Measurements from ENCODE around the gene ZNF891.

ZNF891 gene

GRCh38 chr12:133130038-133130807, at the start of gene ZNF891, which contains the start of gene ZNF10:
TSS of gene ZNF891 (minus strand) at chr12:133130274. CDS start at chr12:133121918, 8,356 bp downstream.
TSS of gene ZNF10 (plus strand) at chr12:133130627. CDS start at chr12:133144493, 13,866 bp downstream.
- peak; percentile 80 for DNase-seq (ENCODE audit: low read depth, low spot score)

GRCh38 chr12:133174901-133175300, 44.8 kb upstream of the ZNF891 start:
- no peak for DNase-seq (ENCODE audit: low read depth, low spot score)

- DNase-seq (ENCODE audit: low read depth, low spot score): no peak
Observed at GRCh38 chr12:133172491-133172890, 42.4 kb upstream of the ZNF891 start.

GRCh38 chr12:133165776-133166175, 35.7 kb upstream of the ZNF891 start:
- DNase-seq (ENCODE audit: low read depth, low spot score): no peak

GRCh38 chr12:133156125-133156690, 26.1 kb upstream of the ZNF891 start:
- DNase-seq (ENCODE audit: low read depth, low spot score): no peak

GRCh38 chr12:133145981-133146380, 15.9 kb upstream of the ZNF891 start:
- no peak for DNase-seq (ENCODE audit: low read depth, low spot score)

- no peak for DNase-seq (ENCODE audit: low read depth, low spot score)
Observed at GRCh38 chr12:133135747-133136146, 5.7 kb upstream of the ZNF891 start.

- DNase-seq (ENCODE audit: low read depth, low spot score): no peak
Observed at GRCh38 chr12:133130808-133131128, 694 bp upstream of the ZNF891 start.

- DNase-seq (ENCODE audit: low read depth, low spot score): no peak
Observed at GRCh38 chr12:133129368-133130037, 571 bp downstream of the ZNF891 start.

- no peak for DNase-seq (ENCODE audit: low read depth, low spot score)
Observed at GRCh38 chr12:133124674-133125073, 5.4 kb downstream of the ZNF891 start.

- DNase-seq (ENCODE audit: low read depth, low spot score): no peak
Observed at GRCh38 chr12:133120385-133121191, 9.5 kb downstream of the ZNF891 start.

GRCh38 chr12:133108150-133108549, 21.9 kb downstream of the ZNF891 start:
- DNase-seq (ENCODE audit: low read depth, low spot score): no peak

- no peak for DNase-seq (ENCODE audit: low read depth, low spot score)
Observed at GRCh38 chr12:133107121-133107520, 23.0 kb downstream of the ZNF891 start.

GRCh38 chr12:133106253-133106652, 23.8 kb downstream of the ZNF891 start:
- no peak for DNase-seq (ENCODE audit: low read depth, low spot score)

- DNase-seq (ENCODE audit: low read depth, low spot score): no peak
Observed at GRCh38 chr12:133105620-133106019, 24.5 kb downstream of the ZNF891 start.

- no peak for DNase-seq (ENCODE audit: low read depth, low spot score)
Observed at GRCh38 chr12:133083345-133083744, 46.7 kb downstream of the ZNF891 start.

- DNase-seq (ENCODE audit: low read depth, low spot score): no peak
Observed at GRCh38 chr12:133081159-133081780, 48.8 kb downstream of the ZNF891 start.

GRCh38 chr12:133080368-133081158, 49.5 kb downstream of the ZNF891 start, which contains the start of gene ZNF140:
TSS of gene ZNF140 (plus strand) at chr12:133080923. CDS start at chr12:133081321, 398 bp downstream.
- DNase-seq (ENCODE audit: low read depth, low spot score): peak; percentile 96

- DNase-seq (ENCODE audit: low read depth, low spot score): peak; percentile 99
Observed at GRCh38 chr12:133080026-133080367, 50.1 kb downstream of the ZNF891 start.

- DNase-seq (ENCODE audit: low read depth, low spot score): no peak
Observed at GRCh38 chr12:133073836-133074235, 56.2 kb downstream of the ZNF891 start.

GRCh38 chr12:133063556-133063955, 66.5 kb downstream of the ZNF891 start:
- DNase-seq (ENCODE audit: low read depth, low spot score): no peak

Data from smooth muscle cell of the brain vasculature (primary cell).